Fibroblast of pulmonary artery (primary cell): ENCODE results near the gene BCAS1.

Experiments used
- DNase-seq: peaks from one replicate; pipeline ENCODE4 v3.0.0-alpha.2; 2010; ENCODE audit warnings: low read depth
- H3K4me3 ChIP-seq: replicated peaks from 2 replicates; pipeline ENCODE4 v1.5.1; 2011; ENCODE audit warnings: low read depth, mild to moderate bottlenecking, control low read depth, low read length, moderate library complexity
- CTCF ChIP-seq: IDR thresholded peaks from 2 replicates; pipeline ENCODE4 v1.5.1; 2011; ENCODE audit warnings: mild to moderate bottlenecking, control low read depth, low read length, inconsistent platforms; ENCODE audit errors: missing control alignments

BCAS1 gene

GRCh38 chr20:54070187-54070987 is at the start of gene BCAS1:
Gene BCAS1, minus strand, starts transcription at chr20:54070594. Its CDS starts 11,876 bp downstream, at chr20:54058718.
- no peak for DNase-seq
- no peak for TF ChIP-seq CTCF
- no peak within 1 kb of the TSS for H3K4me3 ChIP-seq

- no peak for DNase-seq
- no peak for TF ChIP-seq CTCF
- no peak overlapping the region for H3K4me3 ChIP-seq
These were observed 49.4 kb upstream of the BCAS1 start for GRCh38 chr20:54119744-54120143.

- TF ChIP-seq CTCF = no peak
- DNase-seq = no peak
- H3K4me3 ChIP-seq = no peak overlapping the region
These were observed 48.0 kb upstream of the BCAS1 start for GRCh38 chr20:54118220-54119001.

GRCh38 chr20:54116550-54117235 is 46.3 kb upstream of the BCAS1 start:
- H3K4me3 ChIP-seq = no peak overlapping the region
- DNase-seq = no peak
- TF ChIP-seq CTCF = no peak

GRCh38 chr20:54115172-54115854 is 44.9 kb upstream of the BCAS1 start:
- H3K4me3 ChIP-seq = no peak overlapping the region
- TF ChIP-seq CTCF = no peak
- DNase-seq = peak; percentile 50

- no peak overlapping the region for H3K4me3 ChIP-seq
- no peak for TF ChIP-seq CTCF
- no peak for DNase-seq
These were observed 43.7 kb upstream of the BCAS1 start for GRCh38 chr20:54114109-54114508.
